DMS153 (cell line): Measurements from ENCODE around the gene TBC1D22B.
"Not testable (repeated sequence)": the region's sequence is repeated elsewhere in the genome, so short reads cannot be mapped to it uniquely, and the experiment has no call there.

Source experiments
- DNase-seq: peaks from one replicate; lab custom pipeline; 2025; lab: John Stamatoyannopoulos, UW

The TBC1D22B gene

DNA sequence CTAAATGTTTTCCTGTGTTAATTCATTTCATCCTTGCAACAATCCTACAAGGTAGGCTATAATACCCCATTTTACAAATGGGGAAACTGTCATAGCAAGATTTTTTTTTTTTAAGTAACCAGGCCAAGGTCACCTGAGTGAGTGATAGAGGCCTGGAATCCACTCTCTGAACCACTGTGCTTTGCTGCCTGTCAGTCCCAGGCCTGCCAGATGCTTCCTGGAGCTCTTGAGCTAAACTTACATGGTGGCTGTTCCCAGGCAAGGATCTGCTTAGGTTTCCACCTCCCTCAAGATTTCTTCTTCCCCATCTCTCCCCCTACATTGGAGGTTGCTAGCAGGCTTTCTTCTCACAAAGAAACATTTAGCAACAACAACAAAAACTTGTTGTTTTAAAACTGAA lies 63.5 kb downstream of the TBC1D22B start:
- DNase-seq, result no peak

DNA sequence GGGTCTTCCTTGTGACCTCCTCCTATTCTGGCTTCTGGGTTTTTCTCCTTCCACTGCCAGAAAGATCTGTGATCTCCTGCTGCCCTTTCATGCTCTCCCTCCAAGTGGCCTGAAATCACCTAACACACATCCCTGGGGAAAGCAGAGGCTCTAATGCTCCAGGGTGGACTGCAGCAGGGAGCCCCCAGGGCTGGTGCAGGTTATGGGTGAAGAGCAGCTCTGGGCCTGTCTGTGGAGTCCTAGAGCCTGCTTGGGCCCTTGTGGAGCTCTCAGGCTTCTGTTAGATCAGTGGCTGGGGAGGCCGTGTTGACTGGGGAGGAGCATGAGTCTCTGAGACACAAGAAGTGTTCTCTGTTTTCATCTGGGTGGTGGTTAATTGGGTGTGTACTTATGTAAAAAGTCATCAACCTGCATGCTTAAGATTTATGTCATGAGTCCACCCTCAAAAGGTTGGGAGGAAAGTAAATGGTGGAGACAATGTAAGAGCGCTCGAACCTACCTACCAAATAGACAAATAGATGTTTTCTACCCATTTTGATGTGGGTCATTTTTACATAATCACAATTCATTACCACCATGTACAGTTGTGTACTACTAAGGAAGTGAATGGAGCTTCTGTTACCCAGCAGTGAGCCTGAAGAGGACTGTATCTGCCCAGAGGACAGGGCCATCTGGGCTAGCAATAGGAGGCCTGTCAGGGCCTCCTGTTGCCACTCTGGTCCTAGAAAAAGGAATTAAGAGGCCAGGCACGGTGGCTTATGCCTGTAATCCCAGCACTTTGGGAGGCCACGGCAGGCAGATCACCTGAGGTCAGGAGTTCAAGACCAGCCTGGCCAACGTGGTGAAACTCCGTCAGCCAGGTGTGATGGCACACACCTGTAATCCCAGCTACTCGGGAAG lies 64.2 kb downstream of the TBC1D22B start:
- no peak for DNase-seq

DNA sequence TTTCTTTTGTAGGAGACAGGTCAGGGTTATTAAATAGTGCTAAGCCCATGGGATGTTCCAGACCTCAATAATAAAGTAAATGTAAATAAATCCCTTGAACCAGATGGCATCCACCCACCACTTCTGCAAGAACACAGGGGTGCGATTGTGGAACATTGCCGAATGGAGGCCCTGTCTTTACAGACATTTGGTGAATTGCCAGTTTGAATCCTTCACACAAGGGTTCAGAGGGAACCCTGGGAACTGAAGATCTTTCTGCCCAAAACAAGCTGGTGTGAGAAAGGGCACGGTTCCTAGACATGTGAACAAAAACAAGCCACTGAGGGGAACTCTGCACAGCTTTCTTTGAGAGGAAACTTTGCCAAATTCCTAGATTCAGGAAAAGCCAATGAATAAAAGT lies 66.0 kb downstream of the TBC1D22B start:
- DNase-seq, result no peak

DNA sequence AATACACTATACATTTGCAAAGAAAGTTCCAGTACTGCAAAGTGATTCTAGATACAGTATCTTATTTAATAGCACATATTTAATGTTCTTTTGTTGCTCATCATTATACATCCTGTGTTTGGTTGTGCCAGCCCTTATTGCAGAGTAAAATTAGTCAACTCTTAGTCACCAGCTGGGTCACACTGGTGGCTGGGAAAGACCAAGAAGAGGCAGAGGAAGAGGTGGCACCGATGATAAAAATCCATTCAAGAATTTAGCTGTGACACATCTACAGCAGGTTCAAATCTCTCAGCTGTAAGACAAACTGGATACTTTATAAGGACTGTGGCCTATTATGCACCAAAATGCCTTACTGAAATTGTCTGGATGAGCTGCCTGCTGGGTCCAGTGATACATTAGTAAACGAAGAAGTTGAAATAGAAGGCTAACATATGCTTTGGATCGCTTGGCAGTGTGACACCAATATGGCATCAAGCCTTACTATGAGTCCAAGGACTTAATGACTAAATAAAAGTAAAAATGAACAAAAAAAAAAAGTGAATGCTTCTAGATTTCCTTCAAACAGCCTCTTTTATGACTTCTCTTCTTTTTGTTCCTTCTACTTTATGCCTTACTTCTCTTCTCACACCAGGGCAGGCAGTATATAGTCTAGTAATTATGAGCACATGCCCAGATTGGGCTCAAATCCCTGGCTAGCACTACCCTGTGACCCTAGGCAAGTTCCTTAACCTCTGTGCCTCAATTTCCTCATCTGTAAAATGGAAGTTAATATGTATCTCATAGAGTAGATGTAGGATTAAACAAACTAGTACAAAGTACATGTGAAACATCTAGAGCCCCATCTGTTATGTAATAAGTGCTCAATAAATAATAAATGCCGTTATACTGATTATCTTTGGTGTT lies 66.8 kb downstream of the TBC1D22B start:
- no peak for DNase-seq

DNA sequence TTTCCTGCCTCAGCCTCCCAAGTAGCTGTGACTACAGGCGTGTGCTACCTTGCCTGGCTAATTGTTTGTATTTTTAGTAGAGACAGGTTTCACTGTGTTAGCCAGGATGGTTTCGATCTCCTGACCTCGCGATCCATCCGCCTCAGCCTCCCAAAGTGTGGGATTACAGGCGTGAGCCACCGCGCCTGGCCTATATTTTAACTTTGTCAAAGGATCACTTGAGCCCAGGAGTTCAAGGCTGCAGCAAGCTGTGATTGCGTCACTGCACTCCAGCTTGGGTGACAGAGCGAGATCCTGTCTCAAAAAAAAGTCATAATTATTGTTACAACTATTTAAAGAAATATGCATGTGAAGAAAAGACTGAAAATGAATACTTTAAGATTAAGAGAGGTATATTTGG lies 72.8 kb downstream of the TBC1D22B start:
- DNase-seq, result not testable (repeated sequence)

DNA sequence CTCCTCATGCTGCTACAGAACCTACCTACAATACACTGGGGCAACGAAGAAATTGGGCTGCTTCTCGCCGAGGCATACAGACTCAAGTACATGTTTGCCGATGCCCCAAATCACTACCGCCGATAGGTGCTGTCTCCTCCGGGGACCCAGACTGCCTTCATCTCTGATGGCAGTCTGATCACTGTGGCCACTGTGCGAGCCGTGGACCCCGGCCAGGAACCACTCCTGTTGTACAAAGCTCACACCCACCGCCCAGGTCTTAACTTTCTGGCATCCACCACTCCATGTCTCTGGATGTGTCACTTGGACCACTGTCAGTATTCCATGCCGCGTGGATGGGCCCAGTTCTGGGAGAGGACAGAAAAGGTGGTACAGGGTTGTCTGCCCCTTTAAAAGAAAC lies 73.5 kb downstream of the TBC1D22B start:
- no peak for DNase-seq

DNA sequence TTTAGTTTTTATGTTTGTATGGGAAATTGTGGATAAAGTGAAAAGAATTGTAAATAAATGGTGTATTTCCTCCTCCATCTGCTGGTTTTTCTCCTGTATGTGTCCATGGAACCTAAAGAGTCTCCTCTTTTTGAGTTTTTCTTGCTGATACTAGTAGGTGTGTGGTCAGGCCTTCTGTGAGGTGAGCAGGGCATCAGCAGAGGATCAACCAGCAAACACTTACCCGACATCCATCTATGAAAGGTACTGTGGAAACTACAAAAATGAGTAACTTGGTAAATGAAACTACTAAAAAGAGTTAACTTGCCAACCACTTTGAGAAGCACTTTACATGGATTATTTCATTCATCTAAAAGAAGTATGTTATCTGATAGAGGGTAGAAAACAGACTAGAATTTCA lies 75.3 kb downstream of the TBC1D22B start:
- DNase-seq, result no peak

DNA sequence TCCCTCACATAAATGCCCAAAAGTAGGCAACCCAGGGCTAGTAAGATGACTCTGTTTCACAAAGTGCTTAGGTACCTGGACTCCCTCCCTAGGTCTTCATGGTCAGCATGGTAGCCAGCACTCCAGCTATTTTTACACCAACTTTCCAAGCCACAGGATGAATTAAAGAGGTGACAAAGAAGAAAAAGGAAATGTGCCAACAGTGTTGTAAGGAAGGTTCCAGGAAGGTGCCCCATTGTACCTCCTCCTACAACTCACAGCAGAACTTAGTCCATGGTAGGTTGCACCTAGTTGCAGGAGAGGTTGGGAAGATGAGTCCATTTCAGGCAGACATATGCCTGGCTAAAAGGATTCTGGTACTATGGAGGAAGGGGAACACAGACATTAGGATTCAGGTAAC lies 76.5 kb downstream of the TBC1D22B start:
- DNase-seq, result no peak

DNA sequence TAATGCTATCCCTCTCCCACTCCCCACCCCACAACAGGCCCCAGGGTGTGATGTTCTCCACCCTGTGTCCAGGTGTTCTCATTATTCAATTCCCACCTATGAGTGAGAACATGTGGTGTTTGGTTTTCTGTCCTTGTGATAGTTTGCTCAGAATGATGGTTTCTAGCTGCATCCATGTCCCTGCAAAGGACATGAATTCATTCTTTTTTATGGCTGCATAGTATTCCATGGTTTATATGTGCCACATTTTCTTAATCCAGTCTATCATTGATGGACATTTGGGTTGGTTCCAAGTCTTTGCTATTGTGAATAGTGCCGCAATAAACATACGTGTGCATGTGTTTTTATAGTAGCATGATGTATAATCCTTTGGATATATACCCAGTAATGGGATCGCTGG lies 80.7 kb downstream of the TBC1D22B start:
- not testable (repeated sequence) for DNase-seq

DNA sequence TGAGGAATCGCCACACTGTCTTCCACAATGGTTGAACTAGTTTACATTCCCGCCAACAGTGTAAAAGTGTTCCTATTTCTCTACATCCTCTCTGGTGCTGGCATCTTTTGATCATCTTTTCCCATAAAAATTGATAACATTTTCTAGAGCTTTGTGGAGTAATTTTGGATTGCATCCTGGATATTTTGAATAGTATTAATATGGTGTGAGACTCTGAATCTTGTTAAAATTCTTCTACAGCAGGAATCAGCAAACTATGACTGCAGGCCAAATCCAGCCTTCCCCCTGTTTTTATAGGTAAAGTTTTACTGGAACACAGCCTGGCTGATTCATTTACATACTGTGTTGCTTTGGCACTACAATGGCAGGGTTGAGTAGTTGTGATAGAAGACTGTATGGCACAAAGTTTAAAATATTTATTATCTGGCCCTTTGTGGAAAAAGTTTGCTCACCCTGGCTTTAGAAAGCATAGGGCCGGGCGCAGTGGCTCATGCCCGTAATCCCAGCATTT lies 81.2 kb downstream of the TBC1D22B start:
- DNase-seq, result no peak

DNA sequence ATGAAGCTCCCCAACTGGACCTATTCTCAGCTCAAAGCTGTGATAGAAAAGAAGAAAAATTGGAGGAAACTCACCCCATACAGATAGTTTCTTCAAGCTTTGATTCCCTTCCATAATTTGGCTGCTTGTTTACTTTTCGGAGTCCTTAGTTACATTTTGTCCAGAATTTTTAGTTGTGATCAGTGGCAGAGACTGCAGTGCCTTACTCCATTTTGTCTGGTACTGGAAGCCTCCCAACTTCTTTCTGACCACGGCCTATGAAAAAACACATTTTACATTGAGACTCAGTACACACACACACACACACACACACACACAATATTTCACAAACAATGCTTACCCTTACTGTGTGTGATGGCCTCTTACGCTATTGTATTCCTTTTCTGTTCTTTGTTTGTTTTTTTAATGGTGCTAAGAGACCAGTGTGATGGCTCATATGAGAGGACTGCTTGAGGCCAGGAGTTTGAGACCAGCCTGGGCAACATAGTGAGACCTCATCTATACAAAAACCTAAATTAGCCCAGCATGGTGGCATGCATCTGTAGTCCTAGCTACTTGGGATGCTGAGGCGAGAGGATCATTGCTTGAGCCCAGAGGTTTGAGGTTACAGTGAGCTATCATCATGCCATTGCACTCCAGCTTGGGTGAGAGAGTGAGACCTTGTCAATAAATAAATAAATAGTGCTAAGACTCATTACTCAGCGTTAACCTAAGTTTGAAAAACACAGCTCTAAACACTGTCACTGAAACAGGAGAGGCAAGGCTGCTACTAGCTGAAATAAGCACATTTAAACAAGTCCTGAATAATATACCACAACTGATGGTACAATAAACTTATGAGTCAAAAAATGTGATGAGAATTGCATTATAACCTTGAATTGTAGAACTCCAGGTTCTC lies 82.4 kb downstream of the TBC1D22B start:
- DNase-seq, result no peak

DNA sequence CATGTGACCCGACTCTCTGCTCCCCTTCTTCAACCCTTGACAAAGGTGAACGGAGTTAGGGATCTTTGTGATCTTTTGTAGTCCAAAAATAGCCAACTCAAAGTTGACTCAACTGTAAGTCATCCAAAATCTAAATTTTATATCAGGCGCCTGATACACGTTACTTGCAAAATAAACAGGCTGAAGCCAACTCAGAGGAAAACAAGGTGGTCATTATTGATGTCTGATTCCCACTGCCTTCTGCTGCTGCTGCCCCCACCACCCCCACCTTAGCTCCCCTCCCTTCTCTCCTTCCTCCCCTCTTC lies 83.0 kb downstream of the TBC1D22B start:
- no peak for DNase-seq

DNA sequence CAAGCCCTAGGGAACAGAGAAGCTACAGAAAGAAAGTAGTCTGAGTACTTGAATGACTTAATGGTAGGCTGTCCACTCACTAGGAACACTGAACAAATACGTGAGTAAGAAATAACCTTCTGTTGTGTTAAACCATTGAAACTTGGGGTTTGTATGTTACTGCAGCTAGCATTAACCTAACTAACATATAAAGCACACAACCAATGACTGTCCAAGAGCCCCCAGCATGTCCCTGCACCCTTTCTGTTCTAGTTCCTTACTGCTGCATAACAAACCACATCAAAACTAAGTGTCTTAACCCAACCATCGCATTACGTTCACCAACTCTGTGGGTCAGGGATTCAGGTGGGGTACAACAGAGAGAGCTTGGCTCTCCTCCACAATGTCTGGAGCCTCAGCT lies 85.7 kb downstream of the TBC1D22B start:
- no peak for DNase-seq

DNA sequence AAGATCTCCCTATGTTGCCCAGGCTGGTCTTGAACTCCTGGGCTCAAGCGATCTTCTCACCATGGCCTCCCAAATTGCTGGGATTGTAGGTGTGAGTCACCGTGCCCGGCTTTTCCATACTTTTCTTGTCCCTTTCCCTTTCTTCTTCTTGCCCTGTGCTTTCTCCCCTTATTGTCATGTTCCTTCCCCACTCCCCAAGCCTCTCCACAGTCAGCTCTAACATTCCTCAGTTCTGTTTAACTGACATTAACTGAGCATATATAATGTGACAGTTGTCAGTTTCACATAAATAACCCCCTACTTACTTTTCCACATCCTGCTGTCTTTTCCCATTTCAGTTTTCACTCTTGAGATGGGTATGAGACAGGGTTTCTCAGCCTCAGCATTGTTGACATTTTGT lies 86.7 kb downstream of the TBC1D22B start:
- DNase-seq, result no peak

DNA sequence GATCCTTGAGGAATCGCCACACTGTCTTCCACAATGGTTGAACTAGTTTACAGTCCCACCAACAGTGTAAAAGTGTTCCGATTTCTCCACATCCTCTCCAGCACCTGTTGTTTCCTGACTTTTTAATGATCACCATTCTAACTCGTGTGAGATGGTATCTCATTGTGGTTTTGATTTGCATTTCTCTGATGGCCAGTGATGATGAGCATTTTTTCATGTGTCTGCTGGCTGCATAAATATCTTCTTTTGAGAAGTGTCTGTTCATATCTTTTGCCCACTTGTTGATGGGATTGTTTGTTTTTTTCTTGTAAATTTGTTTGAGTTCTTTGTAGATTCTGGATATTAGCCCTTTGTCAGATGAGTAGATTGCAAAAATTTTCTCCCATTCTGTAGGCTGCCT lies 88.2 kb downstream of the TBC1D22B start:
- DNase-seq, result not testable (repeated sequence)

DNA sequence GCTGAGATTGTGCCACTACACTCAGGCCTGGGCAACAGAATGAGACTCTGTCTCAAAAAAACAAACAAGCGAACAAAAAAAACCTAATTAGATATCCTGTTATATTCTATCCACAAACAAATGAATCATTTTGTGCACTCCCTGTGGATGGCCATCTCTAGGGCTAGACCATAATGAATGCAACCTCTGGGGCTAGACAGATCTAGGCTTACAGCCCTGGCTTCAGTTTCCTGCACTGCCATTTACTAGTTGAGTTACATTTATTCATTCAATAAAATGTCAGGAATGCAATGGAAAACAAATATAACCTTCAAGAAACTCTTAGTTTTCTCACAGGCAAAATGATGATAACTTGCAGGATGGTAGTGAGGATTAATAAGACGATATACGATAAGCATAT lies 89.6 kb downstream of the TBC1D22B start:
- DNase-seq, result no peak

DNA sequence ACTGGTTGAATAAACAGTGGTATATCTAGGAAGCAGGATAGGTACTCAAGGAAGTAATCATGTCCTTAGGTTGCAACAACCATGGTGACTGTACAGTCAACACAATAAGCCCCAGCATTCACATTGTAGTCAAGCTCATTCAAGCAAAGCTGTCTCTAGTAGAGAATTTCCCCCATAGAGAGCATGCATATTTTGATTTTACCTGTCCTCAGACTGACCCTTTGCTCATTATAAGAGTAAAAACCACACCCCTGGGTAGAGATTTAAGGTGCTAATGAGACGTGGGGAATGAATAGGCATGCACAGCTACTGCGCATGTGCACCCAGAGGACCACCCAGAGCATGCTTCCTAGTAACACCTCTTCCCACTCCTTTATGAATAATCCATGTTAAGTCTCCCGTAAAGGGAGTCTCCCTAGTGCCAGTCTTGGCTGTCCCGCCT lies 90.1 kb downstream of the TBC1D22B start:
- no peak for DNase-seq

DNA sequence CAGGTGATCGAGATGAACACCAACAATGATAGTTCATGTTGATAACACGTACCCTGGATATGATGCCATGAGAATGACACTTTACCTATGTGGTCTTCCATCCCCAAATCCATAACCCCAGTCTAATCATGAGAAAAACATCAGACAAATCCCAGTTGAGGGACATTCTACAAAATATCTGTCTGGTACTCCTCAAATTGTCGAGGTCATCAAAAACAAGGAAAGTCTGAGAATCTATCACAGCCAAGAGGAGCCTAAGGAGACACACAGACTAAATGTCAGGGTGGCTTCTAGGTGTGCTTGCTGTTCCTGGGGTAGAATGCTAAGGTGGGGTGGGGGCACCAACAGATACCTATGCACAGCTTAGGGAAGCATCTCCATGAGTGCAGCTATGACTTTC lies 93.5 kb downstream of the TBC1D22B start:
- no peak for DNase-seq

DNA sequence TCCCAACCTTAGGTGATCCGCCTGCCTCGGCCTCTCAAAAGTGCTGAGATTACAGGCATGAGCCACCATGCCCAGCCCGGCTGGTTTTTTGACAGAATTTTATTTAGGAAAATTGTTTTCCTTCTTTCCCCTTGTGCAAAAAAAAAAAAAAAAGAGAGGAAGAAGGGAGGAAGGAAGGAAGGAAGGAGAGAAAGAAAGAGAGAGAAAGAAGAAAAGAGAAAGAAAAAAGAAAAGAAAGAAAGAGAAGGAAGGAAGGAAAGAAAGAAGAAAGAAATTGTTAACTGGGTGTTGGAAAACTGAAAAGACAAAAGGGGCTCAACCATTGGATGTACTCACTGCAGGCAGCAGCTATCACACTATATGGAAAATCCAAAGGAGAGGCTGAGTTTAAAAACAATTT lies 94.8 kb downstream of the TBC1D22B start:
- DNase-seq, result no peak

DNA sequence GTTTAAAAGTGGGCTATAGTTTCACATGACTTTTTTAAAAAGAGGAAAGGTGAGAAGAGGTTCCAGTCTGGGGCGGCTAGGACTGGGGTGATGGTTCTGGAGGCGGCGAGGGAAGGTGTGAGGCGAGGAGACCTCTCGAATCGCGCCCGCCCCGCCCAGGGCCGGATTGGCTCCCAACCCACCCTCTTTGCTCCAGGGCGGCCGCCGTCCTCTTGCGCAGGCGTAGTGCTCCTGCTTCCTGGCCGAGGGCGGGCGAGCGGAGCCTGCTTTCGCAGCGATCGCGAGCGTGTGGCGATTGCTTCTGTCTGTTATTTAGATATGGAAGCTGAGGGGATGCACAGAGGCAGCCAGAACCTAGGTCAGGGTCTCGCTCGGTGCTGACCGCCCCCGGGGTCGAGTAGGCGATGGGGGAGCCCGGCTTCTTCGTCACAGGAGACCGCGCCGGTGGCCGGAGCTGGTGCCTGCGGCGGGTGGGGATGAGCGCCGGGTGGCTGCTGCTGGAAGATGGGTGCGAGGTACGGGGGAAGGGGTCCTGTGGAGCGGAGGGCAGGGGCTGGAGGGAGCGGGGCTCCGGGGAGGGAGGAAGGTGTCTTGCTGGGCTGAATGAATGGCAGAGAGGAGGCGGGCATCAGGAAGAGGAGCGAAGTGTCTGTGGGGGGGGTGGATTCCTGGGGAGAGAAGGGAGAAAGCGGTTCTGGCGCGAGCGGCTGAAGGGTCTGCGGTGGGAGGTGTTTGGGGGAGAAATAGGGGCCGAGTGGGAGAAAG lies 96.4 kb downstream of the TBC1D22B start, which contains the start of gene RNF8:
Gene RNF8 (plus strand): TSS at position 223 of the 765 bp plus-strand sequence. CDS start 182 bp downstream, at position 405.
- DNase-seq, result peak; percentile 41
